Dedifferentiated amniotic fluid mesenchymal stem cell (primary cell): Measurements from ENCODE around the gene LCA5.
A peak's percentile ranks its signal among the peaks of the same experiment; 100 is the strongest.
"Not testable (repeated sequence)": the region's sequence is repeated elsewhere in the genome, so short reads cannot be mapped to it uniquely, and the experiment has no call there.

Experiments
- DNase-seq: peaks from one replicate; pipeline ENCODE4 v3.0.0-alpha.2; 2016; ENCODE audit errors: extremely low spot score

Gene LCA5

DNA sequence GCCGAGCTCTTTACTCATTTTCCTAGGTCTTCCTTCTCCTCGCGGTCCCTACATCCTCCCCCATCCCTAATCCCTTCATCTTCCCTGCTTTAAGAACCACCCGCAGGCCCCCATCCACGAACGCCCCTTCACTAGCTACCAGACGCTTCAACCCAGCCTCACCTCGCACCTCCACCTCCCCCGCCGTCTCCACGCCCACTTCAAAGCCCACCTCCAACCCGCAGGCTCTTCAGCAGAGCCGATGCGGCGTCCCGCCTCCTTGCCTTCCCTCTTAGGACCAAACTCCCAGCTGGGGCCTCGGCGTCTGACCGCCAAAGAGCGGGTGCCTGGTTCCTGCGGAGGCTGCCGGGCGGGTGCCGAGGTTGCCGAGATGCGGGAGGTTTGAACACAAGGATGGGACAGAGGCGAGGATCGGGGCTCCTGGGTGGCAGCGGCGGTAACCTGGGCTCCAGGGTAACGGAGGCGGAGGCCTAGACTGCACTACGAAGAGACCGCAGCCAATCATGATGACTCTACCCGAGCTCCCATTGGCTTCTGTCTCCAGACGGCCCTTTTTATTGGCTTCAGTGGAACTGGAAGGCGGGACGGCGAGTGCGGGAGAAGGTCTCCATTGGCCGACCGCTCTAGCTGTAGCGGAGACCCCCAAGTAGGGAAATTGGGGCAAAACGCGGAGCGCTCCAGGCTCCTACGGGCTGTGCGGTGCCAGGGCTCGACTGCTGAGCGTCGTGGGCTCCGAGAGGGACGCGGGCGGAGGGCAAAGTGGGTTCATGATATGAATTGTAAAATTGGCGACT, at the start of gene LCA5:
LCA5 (minus strand) TSS at position 477 of the 794 bp plus-strand sequence. CDS start 18,536 bp downstream, outside the sequence.
- DNase-seq: peak; percentile 97

DNA sequence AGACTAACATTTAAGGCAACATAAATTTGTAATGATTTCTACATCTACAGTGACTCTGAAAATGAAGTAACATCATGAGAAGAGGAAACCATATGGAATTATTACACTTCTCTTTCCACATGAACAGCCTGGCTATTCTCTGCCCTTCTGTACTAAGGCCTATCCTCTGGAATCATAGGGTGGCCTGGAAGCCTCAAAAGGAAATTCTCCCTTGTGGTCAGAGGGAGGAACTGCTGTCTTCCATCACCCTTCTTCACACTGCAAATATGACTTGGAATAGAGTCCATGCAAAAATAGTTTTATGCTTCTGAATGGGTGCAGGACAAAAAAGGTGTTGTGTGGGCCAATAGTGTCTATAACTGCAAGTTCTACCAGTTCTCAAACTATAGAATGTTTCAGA, 49.3 kb upstream of the LCA5 start:
- DNase-seq: no peak

DNA sequence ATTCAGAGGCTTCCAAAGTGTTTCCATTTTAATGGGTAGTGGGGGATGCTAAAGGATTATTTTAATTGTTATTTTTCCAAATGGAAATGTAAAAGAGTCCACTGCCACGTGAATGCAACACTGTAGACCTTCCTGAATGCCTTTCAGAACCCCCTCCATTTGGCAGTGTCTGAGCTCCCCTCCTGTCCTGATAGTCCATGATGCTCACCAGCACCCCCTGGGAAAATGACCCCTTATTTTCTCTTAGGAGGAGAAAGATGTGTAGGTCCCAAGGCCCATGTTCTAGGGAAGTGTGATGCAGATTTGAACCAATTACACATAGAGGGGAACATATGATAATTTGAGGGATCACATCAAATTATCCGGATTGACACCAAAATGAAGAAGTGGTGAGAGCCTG, 47.1 kb upstream of the LCA5 start:
- no peak for DNase-seq

DNA sequence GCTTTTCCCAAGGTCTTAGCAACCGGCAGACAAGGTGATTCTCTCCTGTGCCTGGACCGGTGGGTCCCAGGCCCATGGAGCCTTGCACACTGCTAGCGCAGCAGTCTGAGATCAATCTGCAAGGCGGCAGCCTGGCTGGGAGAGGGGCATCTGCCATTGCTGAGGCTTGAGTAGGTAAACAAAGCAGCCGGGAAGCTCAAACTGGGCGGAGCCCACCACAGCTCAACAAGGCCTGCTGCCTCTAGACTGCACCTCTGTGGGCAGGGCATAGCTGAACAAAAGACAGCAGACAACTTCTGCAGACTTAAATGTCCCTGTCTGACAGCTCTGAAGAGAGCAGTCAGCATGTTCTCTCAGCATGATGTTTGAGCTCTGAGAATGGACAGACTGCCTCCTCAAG, 40.7 kb upstream of the LCA5 start:
- not testable (repeated sequence) for DNase-seq

DNA sequence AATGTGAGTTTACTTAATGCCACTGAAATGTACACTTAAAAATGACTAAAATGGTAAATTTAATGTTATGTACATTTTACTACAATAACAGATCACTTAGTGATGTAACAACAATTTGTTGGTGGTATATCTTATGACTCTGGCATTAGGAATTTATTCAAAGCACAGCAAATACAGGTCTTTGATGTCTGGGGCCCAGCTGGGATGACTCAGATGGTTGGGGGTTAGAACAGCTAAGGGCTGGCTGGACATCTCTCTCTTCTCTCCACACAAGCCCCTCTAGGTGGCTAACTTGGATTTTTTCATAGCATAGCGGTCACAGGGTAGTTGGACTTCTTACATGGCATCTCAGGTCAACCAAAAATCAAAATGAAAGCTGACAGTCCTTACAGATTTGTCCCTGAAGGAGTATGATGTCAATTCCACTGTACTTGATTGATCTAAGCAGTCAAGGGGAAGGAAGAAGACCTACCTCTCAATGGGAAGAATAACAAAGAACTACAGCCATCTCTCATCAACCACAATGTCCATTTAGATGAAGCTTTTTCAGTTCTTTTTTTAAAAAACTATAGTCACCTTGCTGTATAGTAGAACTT, 37.5 kb upstream of the LCA5 start:
- DNase-seq: no peak

DNA sequence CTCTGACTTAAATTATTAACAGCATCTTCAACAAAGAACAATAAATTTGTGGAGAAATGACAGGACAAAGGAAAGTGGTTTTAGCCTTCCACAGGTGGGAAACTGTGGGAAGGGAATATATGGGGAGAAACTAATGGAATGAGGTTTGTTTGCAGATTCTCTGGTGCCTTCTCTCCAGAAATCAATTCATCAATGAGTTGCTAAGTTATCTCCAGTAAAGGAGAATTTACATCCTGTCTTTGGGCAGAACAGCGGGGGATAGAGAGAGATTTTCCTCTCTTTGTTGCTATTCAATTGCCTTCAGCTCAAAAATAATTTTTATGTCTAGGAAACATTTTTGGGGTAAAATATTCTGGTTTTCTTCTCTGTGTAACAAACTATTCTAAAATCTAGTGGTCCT, 36.9 kb upstream of the LCA5 start:
- DNase-seq: no peak

DNA sequence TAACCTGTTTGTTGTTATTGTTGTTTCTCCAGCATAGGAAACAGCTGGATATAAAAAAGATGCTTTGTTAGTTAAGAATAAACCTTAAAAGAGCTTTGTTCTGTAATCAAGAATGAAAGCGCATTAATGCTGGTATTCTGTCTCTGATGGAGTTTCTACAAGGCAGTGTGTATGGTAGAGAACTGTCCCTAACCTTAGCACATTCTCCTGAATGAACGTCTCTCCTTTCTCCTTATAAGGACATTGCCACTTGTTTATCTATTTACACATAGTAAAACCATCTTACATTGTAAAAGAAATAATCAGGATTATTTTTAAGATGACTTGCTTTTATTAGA, 33.8 kb upstream of the LCA5 start:
- no peak for DNase-seq

DNA sequence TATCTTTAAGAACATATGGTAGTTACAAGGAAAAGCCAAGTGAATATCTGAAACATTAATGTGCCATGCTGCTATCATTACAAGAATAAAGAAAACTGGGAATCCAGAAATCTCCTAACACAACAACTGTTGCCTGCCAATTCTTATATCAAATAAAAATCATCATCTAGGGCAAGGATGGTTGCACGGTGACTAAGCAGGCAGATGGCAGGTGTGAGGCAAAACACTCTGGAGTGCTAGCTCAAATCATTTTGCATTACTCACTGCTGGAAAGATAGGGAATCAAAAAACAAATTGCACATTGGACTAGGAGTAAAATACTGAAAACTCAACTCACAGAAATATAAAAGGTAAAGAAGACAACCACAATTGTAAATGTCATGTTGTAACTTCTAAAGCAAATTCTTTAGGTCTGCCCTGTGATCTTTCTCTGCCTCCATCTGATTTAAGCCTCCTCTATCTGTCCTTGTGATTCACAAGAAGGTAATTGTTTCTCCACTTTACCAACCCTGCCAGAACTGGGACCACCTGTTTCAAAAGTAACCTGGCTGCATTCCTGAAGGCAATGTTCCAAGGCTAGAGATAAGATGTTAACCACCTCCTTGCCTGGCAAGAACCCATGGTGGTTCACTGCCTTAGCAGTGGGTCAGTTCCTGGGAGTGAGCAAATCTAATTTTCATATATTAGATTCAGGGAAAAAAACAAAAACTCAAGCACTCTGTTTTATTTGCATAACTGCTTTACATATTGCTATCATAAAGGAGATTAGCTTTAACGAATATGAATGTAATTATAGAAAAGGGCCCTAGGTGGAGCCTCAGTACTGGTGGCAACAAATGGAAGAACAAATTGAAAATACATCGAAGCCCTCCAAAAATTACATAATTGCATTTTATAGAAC, 33.1 kb upstream of the LCA5 start:
- DNase-seq: peak; percentile 45

DNA sequence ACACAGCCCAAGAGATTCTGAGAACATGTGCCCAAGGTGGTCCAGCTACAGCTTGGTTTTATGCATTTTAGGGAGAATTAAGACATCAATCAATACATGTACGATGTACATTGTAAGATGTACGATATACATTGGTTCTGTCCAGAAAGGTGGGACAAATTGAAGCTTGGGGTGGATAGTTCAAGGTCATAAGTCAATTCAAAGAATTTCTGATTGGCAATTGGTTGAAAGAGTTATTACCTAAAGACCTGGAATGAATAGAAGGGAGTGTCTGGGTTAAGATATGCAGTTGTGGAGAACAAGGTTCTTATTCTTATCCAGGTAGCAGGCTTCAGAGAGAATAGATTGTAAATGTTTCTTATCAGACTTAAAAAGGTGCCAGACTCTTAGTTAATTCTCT, 31.8 kb upstream of the LCA5 start:
- no peak for DNase-seq

DNA sequence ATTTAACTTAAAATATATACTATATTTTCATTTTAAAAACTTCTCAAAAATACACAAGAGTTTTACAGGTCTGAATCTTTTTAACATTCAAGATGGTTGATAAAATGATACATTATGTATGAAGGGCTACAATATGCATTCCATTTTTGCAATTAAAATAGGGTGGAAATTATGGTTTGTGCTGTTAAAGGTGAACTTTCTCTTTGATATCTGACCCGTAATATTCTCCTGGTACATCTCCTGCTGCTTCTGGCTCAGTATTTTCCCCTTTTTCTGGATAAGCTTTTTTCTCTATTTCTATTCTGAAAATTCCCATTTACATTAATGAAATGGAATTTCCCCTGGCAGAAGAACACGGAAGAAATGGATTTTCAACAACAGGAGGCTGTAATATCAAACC, 27.4 kb upstream of the LCA5 start:
- DNase-seq: no peak

DNA sequence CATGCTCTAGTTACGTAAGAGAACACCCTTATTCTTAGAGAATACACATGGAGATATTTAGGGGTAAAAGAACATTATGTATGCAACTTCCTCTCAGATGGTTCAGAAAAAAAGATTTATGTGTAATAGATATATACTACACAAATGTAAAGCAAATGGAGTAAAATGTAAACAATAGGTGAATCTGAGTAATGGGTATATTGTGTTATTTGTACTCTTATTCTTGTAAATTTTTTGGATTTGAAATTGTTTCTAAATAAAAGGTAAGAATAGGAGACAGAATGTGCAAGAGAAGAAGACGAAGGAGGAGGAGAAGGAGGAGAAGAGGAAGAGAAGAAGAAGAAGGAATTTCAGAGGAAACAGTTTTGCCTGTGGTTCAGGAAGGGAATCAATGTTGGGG, 22.5 kb upstream of the LCA5 start:
- no peak for DNase-seq

DNA sequence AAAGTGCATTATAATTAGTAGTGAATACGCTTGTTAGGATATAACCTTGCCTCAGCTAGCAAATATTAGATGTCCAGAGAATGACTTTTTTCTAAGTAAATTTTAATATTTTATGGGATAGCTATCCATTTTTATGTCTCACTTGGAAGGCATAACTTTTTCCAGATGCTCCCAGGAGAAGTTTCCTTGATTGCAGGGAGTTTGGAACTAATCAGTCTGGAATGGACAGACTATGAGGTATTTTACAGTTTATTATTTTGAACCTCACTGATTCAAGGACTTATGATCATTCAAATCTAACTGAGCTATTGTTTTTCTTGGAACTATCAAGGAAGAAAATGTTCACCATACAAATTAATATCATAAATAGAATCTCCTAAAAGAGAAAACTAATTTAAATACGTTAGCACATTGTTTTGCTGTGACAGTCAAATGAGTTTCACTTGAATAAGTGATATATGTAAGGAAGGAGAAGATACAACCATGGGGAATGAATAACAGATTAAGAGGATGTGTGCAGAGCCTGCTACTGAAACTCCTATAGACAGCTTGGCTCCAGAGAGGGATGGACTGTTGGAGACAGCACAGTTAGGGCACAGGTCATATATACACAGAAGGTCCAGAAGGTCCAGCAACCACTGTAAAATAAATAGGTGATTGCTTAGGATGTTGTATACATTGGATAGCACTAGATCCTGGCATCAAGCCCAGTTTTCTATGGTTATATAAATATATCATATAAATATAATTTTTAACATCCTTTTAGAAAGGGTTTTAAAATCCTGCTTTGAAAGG, 20.6 kb upstream of the LCA5 start:
- no peak for DNase-seq

DNA sequence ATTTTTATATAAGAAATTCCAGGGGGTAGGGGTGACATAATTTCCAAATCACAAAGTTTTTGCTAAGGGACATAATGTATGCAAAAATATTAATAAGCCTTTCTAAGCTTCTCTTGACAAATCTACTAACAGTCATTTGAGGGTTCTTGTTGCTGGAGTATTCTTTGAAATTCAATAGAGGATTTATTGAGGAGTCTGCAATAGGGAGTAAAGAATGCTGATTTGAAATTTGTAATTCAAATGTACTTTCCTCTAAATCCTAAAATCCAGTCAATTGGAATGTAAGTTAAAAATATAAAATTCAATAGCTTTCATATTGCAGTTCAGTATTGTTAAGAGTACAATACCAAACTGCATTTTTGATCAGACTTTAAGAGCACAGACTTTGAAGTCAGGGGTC, 17.1 kb upstream of the LCA5 start:
- DNase-seq: no peak

DNA sequence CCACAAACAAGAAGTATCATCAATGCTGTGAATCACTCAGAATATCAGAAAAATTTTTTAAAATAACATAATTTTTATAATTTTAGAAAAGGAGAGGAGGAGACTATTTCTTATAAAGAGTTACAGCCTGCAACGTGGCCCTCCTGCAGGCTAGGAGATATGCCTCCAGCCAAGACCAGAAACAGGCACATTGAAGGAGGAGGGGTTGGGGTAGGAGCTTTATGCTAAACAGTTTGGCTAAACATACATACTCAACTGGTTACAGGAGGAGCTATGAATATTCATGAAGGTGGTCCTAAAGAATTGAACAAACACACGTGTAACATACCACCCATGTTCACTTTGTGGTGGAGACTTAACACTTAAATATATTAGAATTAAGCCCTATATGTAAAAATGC, 14.2 kb upstream of the LCA5 start:
- DNase-seq: no peak

DNA sequence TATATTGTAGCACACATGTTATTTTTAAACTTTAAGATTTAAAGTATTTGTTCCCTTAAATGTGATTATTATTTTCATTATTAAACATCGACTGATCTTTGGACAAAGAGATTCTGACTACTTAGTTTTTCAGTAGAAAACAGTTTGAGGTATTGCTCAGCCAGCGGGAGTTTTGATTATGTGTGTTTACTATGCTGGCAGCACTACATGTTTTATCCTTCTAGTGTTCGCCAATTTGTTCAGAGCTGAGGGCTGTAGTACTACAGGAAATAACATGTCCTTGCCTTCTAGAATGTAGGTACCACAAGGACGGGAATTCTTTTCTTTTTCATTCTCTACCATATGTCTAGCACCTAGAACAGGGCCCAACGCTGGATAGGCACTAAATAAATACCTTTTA, 11.1 kb upstream of the LCA5 start:
- DNase-seq: no peak

DNA sequence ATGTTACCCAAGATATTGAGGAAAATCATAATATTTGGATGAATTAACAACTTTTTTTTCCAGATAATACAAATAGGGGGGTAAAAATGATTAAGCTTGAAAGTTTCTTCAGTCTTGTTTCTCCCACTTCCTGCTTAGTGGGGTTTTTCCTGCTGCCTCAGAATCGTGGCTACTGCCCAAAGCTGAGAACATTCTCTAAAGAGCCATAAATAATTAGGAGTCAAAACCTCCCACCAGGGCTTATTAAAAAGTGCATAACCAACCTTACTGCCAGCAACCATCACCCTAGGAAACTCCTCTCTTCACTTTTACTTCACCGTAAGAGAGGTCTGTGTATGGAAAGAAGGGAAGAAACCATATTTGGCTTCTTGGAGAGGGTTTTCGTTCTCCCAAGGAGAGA, 9.0 kb upstream of the LCA5 start:
- DNase-seq: no peak

DNA sequence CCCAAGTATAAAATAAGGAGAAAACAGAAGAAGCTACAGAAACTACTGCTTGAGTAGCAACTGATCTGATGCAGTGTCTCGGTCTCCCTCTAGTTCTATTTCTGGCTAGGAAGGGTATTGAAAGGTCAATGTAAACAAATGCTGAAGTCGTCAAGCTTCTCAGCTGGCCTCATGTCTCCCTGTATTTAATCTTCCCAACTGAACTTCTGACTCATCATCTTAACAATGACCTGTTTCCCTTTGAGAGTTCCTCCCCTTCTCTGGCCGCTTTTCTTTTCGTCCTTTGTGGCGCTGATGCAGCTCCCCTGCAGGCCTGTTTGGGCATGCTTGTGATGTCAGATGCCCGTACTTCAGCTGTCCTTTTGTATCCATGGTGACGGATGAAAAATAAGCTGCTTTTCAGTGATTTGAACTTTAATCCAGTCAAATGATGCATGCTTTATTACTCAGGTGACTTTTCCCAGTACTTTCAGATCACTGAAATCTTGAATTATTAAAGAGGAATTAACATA, 7.8 kb upstream of the LCA5 start:
- peak; percentile 97 for DNase-seq

DNA sequence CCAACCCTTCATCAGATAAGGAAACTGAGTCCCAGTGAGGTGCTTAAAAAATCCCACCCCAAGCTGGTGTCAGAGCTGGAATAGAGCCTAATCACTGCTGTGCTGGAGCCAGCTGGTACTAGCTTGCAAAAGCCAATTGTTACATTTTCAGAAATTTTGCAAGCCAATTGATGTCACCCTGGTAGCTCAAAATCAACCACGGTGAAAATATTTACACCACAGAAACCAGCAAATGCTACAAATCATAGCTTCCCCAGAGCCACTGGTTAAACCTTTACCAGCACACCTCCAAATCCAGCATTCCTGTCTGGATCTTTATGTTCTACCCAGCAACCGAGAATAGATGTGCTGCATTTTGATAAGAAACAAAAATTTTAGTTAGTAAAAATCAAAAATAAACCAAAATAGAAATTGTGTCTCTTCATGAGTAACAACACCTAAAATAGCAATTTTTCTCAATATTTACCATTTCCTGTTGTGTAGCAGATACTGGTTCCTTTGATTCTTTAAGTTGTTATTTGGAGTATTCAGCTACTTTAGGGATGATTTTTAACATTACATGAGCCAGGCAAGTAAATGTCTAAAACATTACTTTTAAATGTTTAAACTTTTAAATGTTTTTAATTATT, 7.2 kb upstream of the LCA5 start:
- no peak for DNase-seq

DNA sequence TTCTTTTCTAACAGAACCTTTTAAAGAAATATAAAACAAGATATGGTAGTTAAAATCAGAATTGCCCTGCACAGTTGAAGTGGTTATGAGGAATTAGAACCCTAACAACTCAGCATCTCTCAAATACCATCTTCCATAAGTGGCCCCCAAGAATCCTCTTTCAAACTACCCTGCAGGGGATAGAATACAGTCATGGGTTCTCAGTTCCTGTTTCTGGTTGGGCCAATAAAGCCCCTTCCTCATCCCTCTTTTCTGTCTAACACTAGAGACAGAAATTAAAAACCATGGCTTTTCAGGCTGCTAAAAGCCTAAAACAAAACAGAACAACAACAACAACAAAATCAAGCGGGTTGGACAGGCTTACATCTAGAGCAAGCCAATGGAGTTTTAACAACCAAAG, 6.7 kb upstream of the LCA5 start:
- no peak for DNase-seq

DNA sequence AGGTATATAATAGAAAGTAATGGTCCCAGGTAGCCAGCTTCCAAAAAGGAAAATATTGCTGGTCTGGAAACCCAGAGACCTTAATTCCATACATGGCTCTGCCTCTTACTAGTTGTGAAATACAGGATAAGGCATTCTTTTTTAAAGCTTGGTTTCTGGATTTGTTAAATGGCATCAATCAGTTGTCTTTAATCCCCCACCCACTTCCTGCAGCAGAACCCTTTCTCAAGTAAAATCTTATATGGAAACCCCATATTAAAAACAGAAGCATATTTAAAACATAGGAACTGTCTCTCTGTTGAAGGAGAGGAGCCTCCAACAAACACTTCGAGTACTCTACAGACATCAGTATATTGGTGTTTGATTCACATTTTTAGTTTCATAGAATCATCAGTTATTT, 6.2 kb upstream of the LCA5 start:
- DNase-seq: no peak
